ENCODE results near the gene DCBLD2.
"Not testable (repeated sequence)": the region's sequence is repeated elsewhere in the genome, so short reads cannot be mapped to it uniquely, and the experiment has no call there.

DNA sequence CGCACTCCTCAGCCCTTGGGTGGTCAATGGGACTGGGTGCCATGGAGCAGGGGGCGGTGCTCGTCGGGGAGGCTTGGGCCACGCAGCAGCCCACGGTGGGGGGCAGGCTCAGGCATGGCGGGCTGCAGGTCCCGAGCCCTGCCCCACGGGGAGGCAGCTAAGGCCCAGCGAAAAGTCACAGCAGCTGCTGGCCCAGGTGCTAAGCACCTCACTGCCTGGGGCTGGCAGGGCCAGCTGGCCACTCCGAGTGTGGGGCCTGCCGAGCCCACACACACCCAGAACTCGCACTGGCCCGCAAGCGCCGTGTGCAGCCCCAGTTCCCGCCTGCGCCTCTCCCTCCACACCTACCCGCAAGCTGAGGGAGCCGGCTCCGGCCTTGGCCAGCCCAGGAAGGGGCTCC is 43.5 kb downstream of the DCBLD2 start:
- not testable (repeated sequence) for TF ChIP-seq POLR2A (IDR thresholded peaks at IDR 0.05)
- TF ChIP-seq, protein P1, sequence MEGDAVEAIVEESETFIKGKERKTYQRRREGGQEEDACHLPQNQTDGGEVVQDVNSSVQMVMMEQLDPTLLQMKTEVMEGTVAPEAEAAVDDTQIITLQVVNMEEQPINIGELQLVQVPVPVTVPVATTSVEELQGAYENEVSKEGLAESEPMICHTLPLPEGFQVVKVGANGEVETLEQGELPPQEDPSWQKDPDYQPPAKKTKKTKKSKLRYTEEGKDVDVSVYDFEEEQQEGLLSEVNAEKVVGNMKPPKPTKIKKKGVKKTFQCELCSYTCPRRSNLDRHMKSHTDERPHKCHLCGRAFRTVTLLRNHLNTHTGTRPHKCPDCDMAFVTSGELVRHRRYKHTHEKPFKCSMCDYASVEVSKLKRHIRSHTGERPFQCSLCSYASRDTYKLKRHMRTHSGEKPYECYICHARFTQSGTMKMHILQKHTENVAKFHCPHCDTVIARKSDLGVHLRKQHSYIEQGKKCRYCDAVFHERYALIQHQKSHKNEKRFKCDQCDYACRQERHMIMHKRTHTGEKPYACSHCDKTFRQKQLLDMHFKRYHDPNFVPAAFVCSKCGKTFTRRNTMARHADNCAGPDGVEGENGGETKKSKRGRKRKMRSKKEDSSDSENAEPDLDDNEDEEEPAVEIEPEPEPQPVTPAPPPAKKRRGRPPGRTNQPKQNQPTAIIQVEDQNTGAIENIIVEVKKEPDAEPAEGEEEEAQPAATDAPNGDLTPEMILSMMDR (IDR thresholded peaks at IDR 0.05) = not testable (repeated sequence)

All from heart left ventricle (tissue), 13 donors.